IPS-15b (cell line): ENCODE data around the gene CD63.

Experiments used
- H3K27me3 ChIP-seq: one replicate; pipeline ENCODE4 v1.6.1; 2013; ENCODE audit warnings: low read length; ENCODE audit not compliant: control insufficient read depth, insufficient read depth
- H3K36me3 ChIP-seq: one replicate; pipeline ENCODE4 v1.6.1; 2013; ENCODE audit warnings: low read length; ENCODE audit not compliant: control insufficient read depth, insufficient read depth
- H3K4me1 ChIP-seq: one replicate; pipeline ENCODE4 v1.6.1; 2013; ENCODE audit warnings: mild to moderate bottlenecking, low read length; ENCODE audit not compliant: control insufficient read depth, insufficient read depth
- H3K4me3 ChIP-seq: one replicate; pipeline ENCODE4 v1.5.1; 2013; ENCODE audit warnings: low read depth, low read length
- H3K9ac ChIP-seq: one replicate; pipeline ENCODE4 v1.6.1; 2013; ENCODE audit warnings: low read depth, mild to moderate bottlenecking, low read length
- H3K9me3 ChIP-seq: one replicate; pipeline ENCODE4 v1.6.1; 2013; ENCODE audit warnings: mild to moderate bottlenecking, low read length; ENCODE audit not compliant: control insufficient read depth, insufficient read depth

Gene CD63

DNA sequence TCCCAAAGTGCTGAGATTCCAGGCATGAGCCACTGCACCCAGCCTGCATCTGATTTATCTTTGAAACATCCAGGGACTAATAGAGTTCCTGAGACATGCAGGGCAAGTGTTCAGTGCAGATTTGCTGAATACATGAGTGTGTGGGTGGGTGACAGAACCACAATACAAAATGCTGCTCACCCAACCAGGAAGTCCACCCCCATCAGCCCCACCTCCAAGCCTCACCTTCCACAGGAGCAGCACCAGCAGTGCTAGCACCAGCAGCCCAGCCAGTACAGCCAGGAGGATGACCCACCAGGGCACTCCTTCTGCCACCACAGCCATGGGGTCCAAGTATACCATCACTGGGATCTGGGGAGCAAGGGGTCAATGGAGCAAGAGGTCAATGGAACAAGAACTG is 41.1 kb downstream of the CD63 start:
- Histone ChIP-seq H3K9me3 (no peaks in the 10 kb centered on the region), H3K9ac (no peak overlapping the region), H3K4me1 (no peaks in the 10 kb centered on the region), H3K4me3 (no peak overlapping the region), H3K36me3 (peaks cover 17% of the 10 kb centered on the region), H3K27me3 (no peaks in the 10 kb centered on the region)

DNA sequence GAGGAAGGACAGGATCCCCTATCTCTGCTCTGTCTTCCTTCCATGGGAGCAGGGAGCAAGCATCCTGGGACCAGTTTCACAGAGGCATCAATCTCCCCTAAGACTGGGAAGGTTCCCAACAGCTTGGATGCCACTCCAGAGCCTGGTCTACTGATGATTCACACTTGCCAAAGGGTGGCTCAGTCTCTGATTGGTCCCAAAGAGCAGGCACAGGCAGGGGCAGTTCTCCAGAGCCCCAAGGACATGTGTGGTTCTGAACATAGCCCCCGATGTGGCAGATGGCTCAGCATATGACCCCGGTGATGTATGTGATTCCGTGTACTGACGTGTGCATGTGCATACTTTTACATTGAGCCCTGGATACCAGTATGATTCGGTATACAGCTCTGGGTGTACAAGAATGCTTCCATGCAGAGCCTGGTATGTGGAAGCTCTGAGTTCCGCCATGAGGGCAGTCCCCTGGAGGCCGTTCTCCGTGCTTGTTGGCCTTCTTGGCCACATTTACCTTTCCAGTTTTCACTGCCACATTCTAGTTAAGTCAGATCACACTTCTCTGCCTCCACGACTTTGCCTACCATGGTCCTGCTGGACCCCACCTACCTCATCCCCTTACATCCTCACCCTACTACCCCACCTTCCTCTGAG is 42.3 kb downstream of the CD63 start:
- H3K9me3 ChIP-seq = no peaks in the 10 kb centered on the region
- no peak overlapping the region for H3K4me3 ChIP-seq
- H3K27me3 ChIP-seq = no peaks in the 10 kb centered on the region
- no peak overlapping the region for H3K9ac ChIP-seq
- H3K36me3 ChIP-seq = peaks cover 13% of the 10 kb centered on the region
- no peaks in the 10 kb centered on the region for H3K4me1 ChIP-seq

DNA sequence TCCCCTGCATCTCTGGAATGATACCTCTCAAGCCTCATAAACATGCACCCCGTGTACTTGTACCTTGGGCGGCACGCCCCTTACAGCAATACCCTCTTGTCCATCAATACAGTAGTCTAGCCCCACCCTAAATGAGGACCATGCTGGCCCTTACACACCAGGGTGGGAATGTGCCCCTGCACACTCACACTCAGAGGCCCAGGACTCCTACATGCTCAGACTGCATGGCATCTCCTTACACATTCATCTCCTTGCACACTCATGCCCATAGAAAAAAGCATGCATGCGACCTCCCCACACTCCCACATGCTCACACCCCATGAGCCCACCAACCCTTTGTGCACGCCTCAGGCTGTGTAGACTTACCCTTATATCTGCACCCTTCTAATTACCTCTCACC is 43.1 kb downstream of the CD63 start:
- Histone ChIP-seq H3K36me3 (peaks cover 13% of the 10 kb centered on the region), H3K27me3 (no peaks in the 10 kb centered on the region), H3K9ac (no peak overlapping the region), H3K9me3 (no peaks in the 10 kb centered on the region), H3K4me1 (no peaks in the 10 kb centered on the region), H3K4me3 (no peak overlapping the region)

DNA sequence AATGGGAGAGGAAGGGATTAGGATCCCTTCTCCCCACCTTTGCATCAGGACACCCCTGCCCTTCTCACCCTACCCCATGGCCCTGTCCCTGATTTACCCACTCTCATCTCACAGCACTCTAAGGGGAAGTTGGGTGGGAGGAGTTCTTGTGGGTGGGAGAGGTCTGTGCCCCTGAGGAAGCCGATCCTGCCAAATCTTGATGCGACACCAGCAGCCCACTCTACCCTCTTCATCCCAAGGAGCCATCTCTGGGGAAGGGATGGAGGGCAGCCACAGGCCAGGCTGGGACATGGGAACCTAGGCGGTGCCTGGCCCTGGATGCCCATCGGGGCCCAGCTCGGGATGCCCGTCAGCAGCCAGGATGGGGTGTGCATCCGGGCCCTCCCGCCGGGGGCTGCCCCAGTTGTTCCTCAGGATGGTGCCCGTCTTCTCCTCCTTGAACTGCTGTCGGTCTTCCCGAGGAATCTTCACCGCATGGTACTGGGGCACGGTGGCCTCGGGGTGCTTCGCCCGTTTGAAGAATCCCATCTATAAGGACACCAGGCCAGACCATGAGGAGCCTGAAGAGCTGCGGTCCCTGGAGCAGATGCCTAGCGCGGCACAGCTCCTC is 43.9 kb downstream of the CD63 start:
- Histone ChIP-seq H3K9ac (no peak overlapping the region), H3K36me3 (peaks cover 13% of the 10 kb centered on the region), H3K27me3 (no peaks in the 10 kb centered on the region), H3K4me1 (no peaks in the 10 kb centered on the region), H3K4me3 (no peak overlapping the region), H3K9me3 (no peaks in the 10 kb centered on the region)

DNA sequence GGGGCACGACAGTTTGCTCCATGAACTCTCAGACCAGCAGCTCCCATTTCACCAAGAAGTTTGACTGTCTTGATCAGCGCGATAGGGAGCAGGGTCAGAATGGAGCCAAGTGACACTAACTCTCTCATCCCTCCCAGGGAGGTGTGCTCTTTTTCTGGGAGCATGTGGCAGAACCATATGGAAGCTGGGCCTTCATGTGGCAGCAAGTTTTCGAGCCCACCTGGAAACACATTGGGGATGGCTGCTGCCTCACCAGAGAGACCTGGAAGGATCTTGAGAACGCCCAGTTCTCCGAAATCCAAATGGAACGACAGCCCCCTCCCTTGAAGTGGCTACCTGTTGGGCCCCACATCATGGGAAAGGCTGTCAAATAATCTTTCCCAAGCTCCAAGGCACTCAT is 45.1 kb downstream of the CD63 start:
- no peaks in the 10 kb centered on the region for H3K27me3 ChIP-seq

DNA sequence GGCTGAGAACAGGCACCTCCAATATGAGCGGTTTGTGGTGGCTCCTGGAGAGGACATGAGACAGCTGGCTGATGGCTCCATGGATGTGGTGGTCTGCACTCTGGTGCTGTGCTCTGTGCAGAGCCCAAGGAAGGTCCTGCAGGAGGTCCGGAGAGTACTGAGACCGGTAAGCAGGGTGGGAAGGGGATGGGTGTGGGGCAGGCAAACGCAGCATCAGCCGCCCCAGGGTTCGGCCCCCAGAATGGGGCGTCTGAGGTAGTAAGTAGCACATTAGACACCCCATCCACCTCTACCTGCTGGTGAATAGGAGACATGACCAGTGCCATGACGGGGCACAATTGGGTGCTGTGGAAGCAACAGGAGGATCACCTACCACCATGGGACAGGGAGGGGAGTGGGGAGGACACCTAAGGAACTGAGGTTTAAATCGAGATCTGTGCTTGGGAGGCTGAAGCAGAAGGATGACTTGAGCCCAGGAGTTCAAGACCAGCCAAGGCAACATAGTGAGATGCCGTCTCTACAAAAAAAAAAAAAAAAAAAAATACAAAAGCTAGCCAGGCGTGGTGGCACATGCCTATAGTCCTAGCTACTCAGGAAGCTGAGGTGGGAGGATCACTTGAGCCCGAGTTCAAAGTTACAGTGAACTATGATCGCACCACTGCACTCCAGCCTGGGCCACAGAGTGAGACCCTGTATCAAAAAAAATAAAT is 46.6 kb downstream of the CD63 start:
- H3K4me1 ChIP-seq = no peaks in the 10 kb centered on the region
- H3K27me3 ChIP-seq = no peaks in the 10 kb centered on the region
- peaks cover 8% of the 10 kb centered on the region for H3K36me3 ChIP-seq
- H3K4me3 ChIP-seq = peak overlapping the region; percentile 43
- H3K9ac ChIP-seq = no peak overlapping the region
- H3K9me3 ChIP-seq = no peaks in the 10 kb centered on the region

More for the DNA sequence above, 45.1 kb downstream of the CD63 start:
- Histone ChIP-seq H3K36me3 (peaks cover 11% of the 10 kb centered on the region), H3K9ac (no peak overlapping the region), H3K4me1 (no peaks in the 10 kb centered on the region), H3K9me3 (no peaks in the 10 kb centered on the region), H3K4me3 (no peak overlapping the region)

DNA sequence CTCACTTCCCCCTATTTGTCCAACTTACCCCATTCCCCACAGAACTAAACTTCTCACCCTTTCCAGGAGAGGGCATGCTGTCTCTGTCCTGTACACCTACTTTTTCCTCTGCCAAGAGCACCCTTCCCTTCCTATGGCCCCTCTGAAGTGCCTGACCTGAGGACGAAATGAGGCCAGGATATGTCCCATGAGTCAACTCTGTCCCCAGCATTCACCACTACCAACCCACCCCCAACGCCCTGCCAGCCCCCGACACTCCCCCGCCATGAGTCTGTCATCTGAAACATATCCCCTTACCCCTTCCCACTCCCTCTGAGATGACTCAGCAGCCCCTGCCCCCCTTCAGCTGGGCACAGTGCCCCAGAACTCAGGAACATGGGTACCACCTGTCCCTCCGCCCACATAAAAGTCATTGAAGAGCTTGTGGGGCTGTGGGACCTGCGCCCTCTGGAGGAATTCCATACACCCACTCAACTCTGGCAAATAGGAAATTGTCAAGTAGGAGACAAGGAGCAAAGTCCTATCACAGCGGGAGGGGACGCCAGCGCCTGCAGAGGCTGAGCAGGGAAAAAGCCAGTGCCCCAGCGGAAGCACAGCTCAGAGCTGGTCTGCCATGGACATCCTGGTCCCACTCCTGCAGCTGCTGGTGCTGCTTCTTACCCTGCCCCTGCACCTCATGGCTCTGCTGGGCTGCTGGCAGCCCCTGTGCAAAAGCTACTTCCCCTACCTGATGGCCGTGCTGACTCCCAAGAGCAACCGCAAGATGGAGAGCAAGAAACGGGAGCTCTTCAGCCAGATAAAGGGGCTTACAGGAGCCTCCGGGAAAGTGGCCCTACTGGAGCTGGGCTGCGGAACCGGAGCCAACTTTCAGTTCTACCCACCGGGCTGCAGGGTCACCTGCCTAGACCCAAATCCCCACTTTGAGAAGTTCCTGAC is 47.4 kb downstream of the CD63 start:
- Histone ChIP-seq H3K9ac (no peak overlapping the region), H3K9me3 (no peaks in the 10 kb centered on the region), H3K4me1 (no peaks in the 10 kb centered on the region), H3K36me3 (peaks cover 5% of the 10 kb centered on the region), H3K4me3 (peak overlapping the region; percentile 43), H3K27me3 (no peaks in the 10 kb centered on the region)

DNA sequence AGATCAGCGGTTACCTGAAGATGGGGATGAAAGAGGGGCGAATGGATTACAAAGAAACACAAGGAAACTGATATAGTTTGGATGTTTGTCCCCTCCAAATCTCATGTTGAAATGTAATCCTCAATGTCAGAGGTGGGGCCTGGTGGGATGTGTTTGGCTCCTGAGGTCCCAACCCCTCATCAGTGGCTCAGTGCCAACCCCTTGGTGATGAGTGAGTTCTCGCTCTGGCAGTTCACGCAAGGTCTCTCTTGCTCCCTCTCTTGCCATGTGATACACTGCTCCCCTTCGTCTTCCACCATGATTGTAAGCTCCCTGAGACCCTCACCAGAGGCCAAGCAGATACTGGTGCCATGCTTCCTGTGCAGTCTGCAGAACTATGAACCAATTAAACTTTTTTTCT is 49.1 kb downstream of the CD63 start:
- Histone ChIP-seq H3K36me3 (no peaks in the 10 kb centered on the region), H3K27me3 (no peaks in the 10 kb centered on the region), H3K9me3 (no peaks in the 10 kb centered on the region), H3K4me1 (no peaks in the 10 kb centered on the region), H3K4me3 (no peak overlapping the region), H3K9ac (no peak overlapping the region)

DNA sequence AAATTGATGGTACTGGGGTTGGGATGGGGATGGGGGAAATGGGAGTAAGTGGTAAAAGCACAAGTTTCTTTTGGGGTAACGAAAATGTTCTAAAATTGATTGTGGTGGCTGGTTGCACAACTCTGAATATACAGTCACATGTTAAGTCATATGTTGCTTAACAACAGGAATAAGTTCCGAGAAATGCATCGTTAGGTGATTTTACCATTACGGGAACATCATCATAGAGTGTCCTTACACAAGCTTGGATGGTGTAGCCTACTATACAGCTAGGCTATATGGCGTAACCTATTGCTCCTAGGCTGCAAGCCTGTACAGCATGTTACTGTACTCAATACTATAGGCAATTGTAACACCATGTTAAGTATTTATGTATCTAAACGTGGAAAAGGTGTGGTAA is 52.1 kb downstream of the CD63 start:
- H3K9me3 ChIP-seq = no peaks in the 10 kb centered on the region
- H3K4me1 ChIP-seq = no peaks in the 10 kb centered on the region
- H3K27me3 ChIP-seq = no peaks in the 10 kb centered on the region
- H3K9ac ChIP-seq = no peak overlapping the region
- no peaks in the 10 kb centered on the region for H3K36me3 ChIP-seq
- H3K4me3 ChIP-seq = no peak overlapping the region

DNA sequence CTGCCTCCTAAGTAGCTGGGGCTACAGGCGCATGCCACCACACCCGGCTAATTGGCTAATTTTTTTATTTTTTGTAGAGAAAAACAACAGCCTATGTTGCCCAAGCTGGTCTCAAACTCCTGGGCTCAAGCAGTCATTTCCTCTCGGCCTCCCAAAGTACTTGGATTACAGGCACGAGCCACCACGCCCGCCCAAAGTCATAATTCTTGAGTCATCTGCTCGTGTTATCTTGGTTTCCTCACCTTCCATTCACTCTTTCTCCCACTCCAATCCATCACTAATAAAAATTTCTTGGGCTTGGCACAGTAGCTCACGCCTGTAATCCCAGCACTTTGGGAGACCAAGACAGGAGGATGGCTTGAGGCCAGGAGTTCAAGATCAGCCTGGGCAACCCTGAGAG is 53.1 kb downstream of the CD63 start:
- no peak overlapping the region for H3K9ac ChIP-seq
- no peaks in the 10 kb centered on the region for H3K27me3 ChIP-seq
- no peaks in the 10 kb centered on the region for H3K36me3 ChIP-seq
- H3K9me3 ChIP-seq = no peaks in the 10 kb centered on the region
- no peaks in the 10 kb centered on the region for H3K4me1 ChIP-seq
- no peak overlapping the region for H3K4me3 ChIP-seq
